B cell (primary cell): Measurements from ENCODE around the gene BDKRB1. TPM values are rescaled to one million over a fixed set of nuclear protein-coding genes. Genes with fewer than 3 reads are reported as not detected.

Source experiments
- ATAC-seq: fragments of 200-7000 bp; cut with Tn5 transposase; one replicate; pipeline ENCODE4 v1.10.0; 2021; ENCODE audit warnings: low read depth, mild to moderate bottlenecking, moderate number of reproducible peaks, moderate library complexity
- CTCF ChIA-PET: fragments of 350-600 bp; sonication (Branson Sonifier 250); formaldehyde crosslinking; loops from one replicate; lab custom pipeline; 2021; ENCODE audit warnings: antibody characterized with exemption, inconsistent platforms; lab: Charles Lee
- POLR2A ChIA-PET: fragments of 350-600 bp; sonication (Branson Sonifier 250); formaldehyde crosslinking; loops from one replicate; lab custom pipeline; 2021; ENCODE audit warnings: antibody characterized with exemption; lab: Charles Lee
- DNase-seq: peaks from one replicate; pipeline ENCODE4 v3.0.0; 2013
- H2AFZ ChIP-seq: 2 replicates; pipeline ENCODE4 v1.6.1; 2012; ENCODE audit warnings: mild to moderate bottlenecking, low read depth, low read length; ENCODE audit not compliant: insufficient read depth, poor library complexity, severe bottlenecking
- H3K27ac ChIP-seq, 2 donors: 1 replicate in 1 of 2; 2 replicates in 1 of 2; pipeline ENCODE4 v1.5.1; 2012 to 2013; ENCODE audit warnings: low read length in 2 of 2, mild to moderate bottlenecking in 2 of 2, moderate library complexity in 1 of 2
- H3K27me3 ChIP-seq, 4 experiments: fragments of 200-600 bp in 1 of 4; sonication (generic) in 1 of 4; replicated peaks in 1 of 4; 1 replicate in 2 of 4; 2 replicates in 2 of 4; pipeline versions ENCODE4 v1.6.1 to v1.7.0; 2013 to 2016; ENCODE audit warnings: low read length in 3 of 4, mild to moderate bottlenecking in 2 of 4, mixed read lengths in 1 of 4, moderate library complexity in 1 of 4; ENCODE audit not compliant: insufficient read depth in 4 of 4, control insufficient read depth in 3 of 4; ENCODE audit errors: control extremely low read depth in 1 of 4
- H3K36me3 ChIP-seq, 2 experiments: replicated peaks in 1 of 2; 1 replicate in 1 of 2; 2 replicates in 1 of 2; pipeline versions ENCODE4 v1.6.1 to v1.7.1; 2013; ENCODE audit warnings: low read length in 1 of 2; ENCODE audit not compliant: insufficient read depth in 2 of 2, control insufficient read depth in 1 of 2; ENCODE audit errors: control extremely low read depth in 1 of 2, extremely low read depth in 1 of 2
- H3K4me1 ChIP-seq, 2 donors: fragments of 200-600 bp in 1 of 2; sonication (generic) in 1 of 2; 1 replicate in 1 of 2; 2 replicates in 1 of 2; pipeline versions ENCODE4 v1.5.1 to v1.6.1; 2013 to 2017; ENCODE audit warnings: low read length in 2 of 2; ENCODE audit not compliant: control insufficient read depth in 2 of 2, insufficient read depth in 2 of 2
- H3K4me2 ChIP-seq: replicated peaks from 2 replicates; pipeline ENCODE3; 2012; ENCODE audit warnings: mild to moderate bottlenecking, low read depth, low read length; ENCODE audit not compliant: poor library complexity, severe bottlenecking
- H3K4me3 ChIP-seq, 5 experiments: fragments of 200-600 bp in 1 of 5; sonication (generic) in 1 of 5; 1 replicate in 3 of 5; 2 replicates in 2 of 5; pipeline versions ENCODE4 v1.5.1 to v1.7.0; 2011 to 2016; ENCODE audit warnings: low read length in 4 of 5, mild to moderate bottlenecking in 4 of 5, low read depth in 2 of 5, control low read depth in 1 of 5, moderate library complexity in 1 of 5; ENCODE audit not compliant: insufficient read depth in 1 of 5; ENCODE audit errors: control extremely low read depth in 1 of 5, extremely low read depth in 1 of 5
- H3K79me2 ChIP-seq: fragments of 200-600 bp; sonication (generic); one replicate; pipeline ENCODE4 v1.6.0; 2016; ENCODE audit warnings: low read length; ENCODE audit not compliant: control insufficient read depth, insufficient read depth
- H3K9ac ChIP-seq: fragments of 200-600 bp; sonication (generic); 2 replicates; pipeline ENCODE4 v1.6.1; 2017; ENCODE audit warnings: mild to moderate bottlenecking, low read length, moderate library complexity
- H3K9me3 ChIP-seq, 3 donors: one replicate each; pipeline versions ENCODE4 v1.6.1 to v1.7.1; 2013; ENCODE audit warnings: low read length in 2 of 3; ENCODE audit not compliant: control insufficient read depth in 2 of 3, insufficient read depth in 1 of 3; ENCODE audit errors: control extremely low read depth in 1 of 3
- H4K20me1 ChIP-seq: 2 replicates; pipeline ENCODE4 v1.6.0; 2012; ENCODE audit warnings: mild to moderate bottlenecking, low read length; ENCODE audit not compliant: insufficient read depth, control insufficient read depth, poor library complexity, severe bottlenecking
- H3K27ac Mint-ChIP-seq: one replicate; pipeline ENCODE4 v1.8.0; 2021; ENCODE audit warnings: mixed read lengths
- H3K27me3 Mint-ChIP-seq: one replicate; pipeline ENCODE4 v1.8.0; 2021; ENCODE audit warnings: mixed read lengths
- H3K4me1 Mint-ChIP-seq: one replicate; pipeline ENCODE4 v1.8.0; 2021; ENCODE audit warnings: mixed read lengths
- H3K4me3 Mint-ChIP-seq: one replicate; pipeline ENCODE4 v1.8.0; 2021; ENCODE audit warnings: mixed read lengths
- H3K9me3 Mint-ChIP-seq: one replicate; pipeline ENCODE4 v1.8.0; 2022; ENCODE audit warnings: mixed read lengths; ENCODE audit not compliant: insufficient read depth
- CTCF ChIP-seq: fragments of 200-600 bp; IDR thresholded peaks from one replicate; pipeline ENCODE4 v1.8.0; 2022; ENCODE audit warnings: antibody characterized with exemption, mild to moderate bottlenecking
- EZH2 ChIP-seq: IDR thresholded peaks from 2 replicates; pipeline ENCODE4 v1.6.1; 2012; ENCODE audit warnings: borderline replicate concordance, low read depth, mild to moderate bottlenecking, moderate library complexity, low read length; ENCODE audit not compliant: insufficient read depth, poor library complexity, severe bottlenecking
- WGBS: methylation state at CpG from one replicate; pipeline ENCODE4 v1.1.5; 2013; ENCODE audit warnings: missing lambda C conversion rate; ENCODE audit not compliant: insufficient coverage; 5-methylcytosine and 5-hydroxymethylcytosine counted together
- intact Hi-C: fragments of 100-400 bp; cut with micrococcal nuclease; formaldehyde crosslinking; loops from one replicate; pipeline ENCODE4 v1.10.0; 2022
- polyA plus RNA-seq: library from polyadenylated mRNA; depleted of rRNA; stranded (reverse); fragments of >200 nt; gene quantifications from 2 replicates; pipeline ENCODE4 v1.2.3, GENCODE V29; 2012
- total RNA-seq, 2 donors: library from RNA; stranded (reverse); fragments of 120-200 nt in 1 of 2; gene quantifications; 1 replicate in 1 of 2; 2 replicates in 1 of 2; pipeline versions ENCODE4 v1.2.3 to v1.2.4, GENCODE V29; 2013 to 2022

Gene BDKRB1
- total and polyA plus RNA-seq, 2 donors (not counting 1 experiment from before 2014, with no cell fraction given): not detected

GRCh38 chr14:96294246-96294645 is 38.2 kb downstream of the BDKRB1 start:
- no peak overlapping the region for H2AFZ ChIP-seq
- H3K27me3 ChIP-seq: no peaks in the 10 kb centered on the region
- intact Hi-C loops: no loop called here
- no peak overlapping the region for H3K27ac Mint-ChIP-seq
- H3K27ac ChIP-seq: no peak overlapping the region
- no peaks in the 10 kb centered on the region for H3K4me1 ChIP-seq
- no peaks in the 10 kb centered on the region for H4K20me1 ChIP-seq
- no peaks in the 10 kb centered on the region for H3K9me3 ChIP-seq
- 98% methylated on average over 7 of the region's 7 CpGs for WGBS
- no peak overlapping the region for H3K9ac ChIP-seq
- no peak overlapping the region for H3K4me3 Mint-ChIP-seq
- no peak overlapping the region for H3K4me3 ChIP-seq
- no peaks in the 10 kb centered on the region for H3K27me3 Mint-ChIP-seq
- no peaks in the 10 kb centered on the region for H3K79me2 ChIP-seq
- peaks cover 9 to 33% of the 10 kb centered on the region in 2 experiments for H3K36me3 ChIP-seq
- no peak for TF ChIP-seq EZH2
- no peak for TF ChIP-seq CTCF
- DNase-seq (no peak), ATAC-seq (no peak)
- no peak overlapping the region for H3K4me2 ChIP-seq
- ChIA-PET CTCF (no interaction called here), POLR2A (no interaction called here)
- H3K9me3 Mint-ChIP-seq: no peaks in the 10 kb centered on the region
- no peaks in the 10 kb centered on the region for H3K4me1 Mint-ChIP-seq

GRCh38 chr14:96297000-96297399 is 41.0 kb downstream of the BDKRB1 start:
- no peaks in the 10 kb centered on the region for H3K79me2 ChIP-seq
- no peak for TF ChIP-seq EZH2
- peak; percentile 82 for TF ChIP-seq CTCF
- no peaks in the 10 kb centered on the region for H3K9me3 ChIP-seq
- intact Hi-C loops: no loop called here
- H3K4me1 ChIP-seq: no peaks in the 10 kb centered on the region
- H3K4me2 ChIP-seq: no peak overlapping the region
- Mint-ChIP-seq H3K27me3 (no peaks in the 10 kb centered on the region), H3K4me1 (no peaks in the 10 kb centered on the region), H3K27ac (no peak overlapping the region), H3K9me3 (no peaks in the 10 kb centered on the region), H3K4me3 (no peak overlapping the region)
- DNase-seq: peak; percentile 42
- no peaks in the 10 kb centered on the region for H4K20me1 ChIP-seq
- ChIA-PET POLR2A (no interaction called here), CTCF (interaction anchor here (0.7 to 7.3 kb wide), 9 partner anchors 12 to 1340 kb away, joined by 3 to 107 read pairs (median 4); no protein-coding TSS in a partner anchor)
- no peaks in the 10 kb centered on the region for H3K27me3 ChIP-seq
- no peak overlapping the region for H3K9ac ChIP-seq
- no peak for ATAC-seq
- H2AFZ ChIP-seq: no peak overlapping the region
- H3K36me3 ChIP-seq: peaks cover 14 to 29% of the 10 kb centered on the region in 2 experiments
- H3K4me3 ChIP-seq: no peak overlapping the region
- H3K27ac ChIP-seq: no peak overlapping the region
- no CpG with 5 or more reads among the region's 2 CpGs for WGBS
